IPS-20b (cell line): ENCODE results near the gene BTBD19.
"Not testable (repeated sequence)": the region's sequence is repeated elsewhere in the genome, so short reads cannot be mapped to it uniquely, and the experiment has no call there.

Experiments
- H3K27ac ChIP-seq: one replicate; pipeline ENCODE4 v1.5.1; 2013; ENCODE audit warnings: low read length
- H3K27me3 ChIP-seq: 2 replicates; pipeline ENCODE4 v1.6.1; 2013; ENCODE audit warnings: mild to moderate bottlenecking, low read length, inconsistent platforms; ENCODE audit not compliant: insufficient read depth
- H3K36me3 ChIP-seq: 2 replicates; pipeline ENCODE4 v1.6.1; 2013; ENCODE audit warnings: low read depth, mild to moderate bottlenecking, inconsistent platforms, low read length, moderate library complexity; ENCODE audit not compliant: insufficient read depth
- H3K4me1 ChIP-seq: 2 replicates; pipeline ENCODE4 v1.6.1; 2013; ENCODE audit warnings: mild to moderate bottlenecking, control low read depth, inconsistent platforms, low read length, moderate library complexity; ENCODE audit not compliant: insufficient read depth
- H3K4me3 ChIP-seq: 2 replicates; pipeline ENCODE4 v1.5.1; 2013; ENCODE audit warnings: mild to moderate bottlenecking, low read length, inconsistent platforms
- H3K9ac ChIP-seq: 2 replicates; pipeline ENCODE4 v1.6.1; 2013; ENCODE audit warnings: low read depth, mild to moderate bottlenecking, inconsistent platforms, low read length, moderate library complexity
- H3K9me3 ChIP-seq: 2 replicates; pipeline ENCODE4 v1.6.1; 2013; ENCODE audit warnings: mild to moderate bottlenecking, low read depth, low read length, inconsistent platforms; ENCODE audit not compliant: insufficient read depth

Gene BTBD19

DNA sequence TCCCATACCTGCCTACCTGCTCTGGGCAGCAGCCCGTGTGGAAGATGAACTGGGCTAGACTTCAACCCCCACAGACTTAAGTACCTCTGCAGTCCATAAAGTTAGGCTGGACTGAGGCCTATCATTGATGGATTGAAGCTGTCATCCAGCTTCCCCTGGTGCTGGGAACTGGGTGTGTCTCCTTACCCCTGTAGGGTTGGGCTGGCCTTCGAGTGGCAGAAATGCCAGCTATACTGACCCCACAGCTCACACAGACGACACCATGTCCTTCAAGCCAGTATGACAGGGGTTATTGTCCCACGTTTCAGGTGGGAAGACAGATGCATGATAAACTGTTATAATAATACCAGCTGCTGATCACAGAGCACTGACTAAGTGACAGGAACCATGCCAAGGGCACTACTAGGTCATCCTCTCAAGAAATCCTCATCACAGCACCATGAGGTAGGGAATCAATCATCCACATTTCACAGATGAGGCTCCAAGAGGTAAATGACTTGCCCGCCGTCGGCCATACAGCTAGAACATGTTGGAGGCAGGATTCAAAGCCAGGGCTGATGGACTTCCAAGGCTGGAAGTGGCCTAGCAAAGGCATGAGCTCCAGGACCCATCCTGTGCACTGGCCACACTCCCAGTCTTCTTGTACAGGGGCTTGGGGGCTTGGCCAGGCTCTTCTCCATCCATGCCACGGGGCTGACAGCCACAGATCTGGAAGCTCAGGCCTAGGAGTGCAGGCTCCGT, 20.0 kb upstream of the BTBD19 start, which contains the start of gene BEST4:
Gene BEST4 (minus strand): TSS at position 51 of the 741 bp plus-strand sequence. CDS start 465 bp downstream, outside the sequence.
- H3K9me3 ChIP-seq, result no peaks in the 10 kb centered on the region
- H3K27me3 ChIP-seq, result peaks cover 23% of the 10 kb centered on the region
- no peaks in the 10 kb centered on the region for H3K36me3 ChIP-seq
- H3K9ac ChIP-seq, result no peak within 1 kb of the TSS
- peaks cover 18% of the 10 kb centered on the region; the same call in 1 of the 2 replicates for H3K4me1 ChIP-seq
- no peak within 1 kb of the TSS for H3K27ac ChIP-seq
- no peak within 1 kb of the TSS for H3K4me3 ChIP-seq

DNA sequence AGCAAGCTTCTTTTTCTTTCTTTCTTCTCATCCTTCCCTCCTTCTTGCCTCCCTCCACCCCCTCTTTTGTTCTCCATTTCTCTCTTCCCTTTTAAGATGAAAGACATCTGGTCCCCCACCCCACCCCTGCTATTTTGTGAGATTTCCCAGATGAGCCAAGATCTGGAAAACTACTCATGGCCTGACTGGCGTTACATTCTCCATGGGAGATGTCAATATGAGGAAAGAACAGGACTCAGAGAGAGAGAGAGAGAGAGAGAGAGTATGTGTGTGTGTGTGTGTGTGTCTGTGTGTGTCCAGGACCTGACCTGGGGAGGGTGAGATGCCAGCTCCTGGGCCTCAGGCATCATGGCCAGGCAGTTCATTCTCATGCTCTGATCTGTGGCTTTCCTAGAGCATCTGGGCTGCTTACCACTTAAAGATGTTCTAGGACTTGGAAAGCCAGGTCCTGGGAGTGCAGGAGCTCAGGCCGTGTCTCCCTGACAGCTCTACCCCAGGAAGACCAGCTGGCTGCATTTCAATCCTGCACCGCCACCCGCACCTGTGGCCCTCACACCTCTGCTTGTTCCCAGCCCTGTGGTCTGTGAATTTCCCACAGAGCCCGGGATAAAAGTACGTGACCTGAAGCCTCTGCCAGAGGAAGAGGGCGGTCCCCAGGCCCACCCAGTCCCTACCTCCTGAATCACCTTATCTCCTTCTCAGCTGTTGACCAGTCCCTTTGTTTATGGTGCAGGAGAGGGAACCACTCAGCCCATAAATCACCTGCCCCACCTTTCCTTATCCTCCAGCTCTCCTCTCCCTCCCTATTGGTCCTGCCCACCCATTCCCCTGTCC, 17.1 kb upstream of the BTBD19 start:
- peaks cover 7% of the 10 kb centered on the region for H3K27me3 ChIP-seq
- no peak overlapping the region for H3K27ac ChIP-seq
- no peaks in the 10 kb centered on the region for H3K36me3 ChIP-seq
- H3K9ac ChIP-seq, result no peak overlapping the region
- H3K4me3 ChIP-seq, result no peak overlapping the region
- H3K4me1 ChIP-seq, result peaks cover 11% of the 10 kb centered on the region; the same call in 1 of the 2 replicates
- H3K9me3 ChIP-seq, result no peaks in the 10 kb centered on the region

DNA sequence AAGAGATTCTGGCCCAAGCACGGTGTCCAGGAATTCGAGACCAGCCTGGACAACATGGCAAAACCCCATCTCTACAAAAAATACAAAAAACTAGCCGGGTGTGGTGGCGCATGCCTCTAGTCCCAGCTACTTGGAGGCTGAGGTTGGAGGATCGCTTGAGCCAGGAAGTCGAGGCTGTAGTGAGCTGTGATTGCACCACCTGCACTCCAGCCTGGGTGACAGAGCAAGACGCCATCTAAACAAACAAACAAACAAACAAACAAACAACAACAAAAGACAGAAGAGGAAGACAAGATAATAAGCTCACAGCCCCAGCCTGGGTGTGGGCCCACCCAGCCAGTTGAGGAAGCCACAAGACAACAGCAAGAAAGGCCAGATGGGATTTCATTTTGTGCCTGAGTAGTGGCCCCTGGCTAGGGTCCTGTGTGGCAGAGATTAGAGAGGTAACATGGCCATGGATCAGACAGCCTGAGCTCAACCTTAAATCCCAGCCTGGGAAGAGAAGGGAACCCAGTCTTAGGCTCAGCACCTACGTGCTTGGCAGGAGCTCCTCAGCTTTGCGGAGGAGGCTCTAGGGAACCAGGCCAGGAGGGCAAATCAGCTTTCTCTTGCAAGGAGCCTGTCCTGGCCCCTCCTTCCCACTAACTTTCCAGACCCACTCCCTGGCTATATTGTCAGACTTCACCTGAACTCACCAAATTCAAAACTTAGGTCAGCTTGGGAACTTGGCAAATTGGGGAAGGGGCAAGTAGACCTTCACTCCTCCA, 15.4 kb upstream of the BTBD19 start:
- peaks cover 6% of the 10 kb centered on the region; the same call in 1 of the 2 replicates for H3K4me1 ChIP-seq
- no peaks in the 10 kb centered on the region for H3K36me3 ChIP-seq
- no peak overlapping the region for H3K9ac ChIP-seq
- no peaks in the 10 kb centered on the region for H3K27me3 ChIP-seq
- no peak overlapping the region for H3K4me3 ChIP-seq
- no peak overlapping the region for H3K27ac ChIP-seq
- H3K9me3 ChIP-seq, result no peaks in the 10 kb centered on the region

DNA sequence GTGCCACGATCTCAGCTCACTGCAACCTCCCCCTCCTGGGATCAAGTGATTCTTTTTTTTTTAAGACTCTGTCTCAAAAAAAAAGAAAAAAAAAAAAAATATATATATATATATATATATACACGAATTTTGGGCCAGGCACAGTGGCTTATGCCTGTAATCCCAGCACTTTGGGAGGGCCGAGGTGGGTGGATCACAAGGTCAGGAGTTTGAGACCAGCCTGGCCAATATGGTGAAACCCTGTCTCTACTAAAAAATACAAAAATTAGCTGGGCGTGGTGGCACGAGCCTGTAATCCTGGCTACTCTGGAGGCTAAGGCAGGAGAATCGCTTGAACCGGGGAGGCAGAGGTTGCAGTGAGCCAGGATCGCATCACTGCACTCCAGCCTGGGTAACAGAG, 10.4 kb upstream of the BTBD19 start:
- H3K9ac ChIP-seq, H3K9me3 ChIP-seq, H3K27ac ChIP-seq, H3K4me3 ChIP-seq, H3K4me1 ChIP-seq, H3K27me3 ChIP-seq, H3K36me3 ChIP-seq: not testable (repeated sequence)

DNA sequence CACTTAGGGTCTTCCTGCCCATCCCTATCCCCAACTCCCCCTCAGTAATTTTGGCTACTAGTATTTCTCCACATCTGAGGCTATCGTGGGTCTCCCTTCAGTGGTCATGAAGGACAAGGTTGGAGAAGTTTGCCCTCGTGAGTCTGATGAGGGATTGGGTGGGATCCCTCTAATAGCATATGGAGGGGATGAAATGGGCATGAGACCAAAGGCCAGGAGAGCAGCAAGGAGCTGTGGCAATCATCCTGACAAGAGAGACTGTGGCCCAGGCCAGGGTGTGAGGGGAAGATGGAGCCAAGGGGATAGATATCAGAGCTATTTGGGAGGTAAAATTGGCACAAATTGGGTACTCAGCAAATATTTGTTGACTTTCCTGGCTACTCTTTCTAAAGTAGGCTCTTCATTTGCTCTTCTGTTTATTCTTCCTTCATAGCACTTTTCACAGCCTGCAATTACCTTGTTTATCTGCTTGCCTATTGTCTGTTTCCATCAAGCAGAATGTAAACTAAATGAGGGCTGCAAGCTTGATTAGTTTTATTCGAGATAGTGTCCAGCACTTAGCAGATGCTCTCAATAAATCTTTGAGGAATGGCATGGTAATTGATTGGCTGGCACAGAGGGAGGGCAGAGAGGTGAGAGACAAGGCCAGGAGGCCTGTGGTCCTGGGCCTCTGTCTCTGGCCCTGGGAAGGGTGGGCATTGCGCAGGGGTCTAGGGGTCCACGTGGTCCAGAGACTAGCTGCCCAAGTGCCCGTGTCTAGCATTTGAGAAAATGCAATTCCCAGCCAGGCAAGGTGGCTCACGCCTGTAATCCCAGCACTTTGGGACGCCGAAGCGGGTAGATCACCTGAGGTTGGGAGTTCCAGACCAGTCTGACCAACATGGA, 9.6 kb upstream of the BTBD19 start:
- H3K27ac ChIP-seq, result no peak overlapping the region
- no peaks in the 10 kb centered on the region for H3K9me3 ChIP-seq
- H3K9ac ChIP-seq, result no peak overlapping the region; the same call in 1 of the 2 replicates
- peaks cover 3% of the 10 kb centered on the region; the same call in 1 of the 2 replicates for H3K4me1 ChIP-seq
- peaks cover 6% of the 10 kb centered on the region; the same call in 1 of the 2 replicates for H3K27me3 ChIP-seq
- peaks cover 9% of the 10 kb centered on the region; the same call in 1 of the 2 replicates for H3K36me3 ChIP-seq
- H3K4me3 ChIP-seq, result no peak overlapping the region

DNA sequence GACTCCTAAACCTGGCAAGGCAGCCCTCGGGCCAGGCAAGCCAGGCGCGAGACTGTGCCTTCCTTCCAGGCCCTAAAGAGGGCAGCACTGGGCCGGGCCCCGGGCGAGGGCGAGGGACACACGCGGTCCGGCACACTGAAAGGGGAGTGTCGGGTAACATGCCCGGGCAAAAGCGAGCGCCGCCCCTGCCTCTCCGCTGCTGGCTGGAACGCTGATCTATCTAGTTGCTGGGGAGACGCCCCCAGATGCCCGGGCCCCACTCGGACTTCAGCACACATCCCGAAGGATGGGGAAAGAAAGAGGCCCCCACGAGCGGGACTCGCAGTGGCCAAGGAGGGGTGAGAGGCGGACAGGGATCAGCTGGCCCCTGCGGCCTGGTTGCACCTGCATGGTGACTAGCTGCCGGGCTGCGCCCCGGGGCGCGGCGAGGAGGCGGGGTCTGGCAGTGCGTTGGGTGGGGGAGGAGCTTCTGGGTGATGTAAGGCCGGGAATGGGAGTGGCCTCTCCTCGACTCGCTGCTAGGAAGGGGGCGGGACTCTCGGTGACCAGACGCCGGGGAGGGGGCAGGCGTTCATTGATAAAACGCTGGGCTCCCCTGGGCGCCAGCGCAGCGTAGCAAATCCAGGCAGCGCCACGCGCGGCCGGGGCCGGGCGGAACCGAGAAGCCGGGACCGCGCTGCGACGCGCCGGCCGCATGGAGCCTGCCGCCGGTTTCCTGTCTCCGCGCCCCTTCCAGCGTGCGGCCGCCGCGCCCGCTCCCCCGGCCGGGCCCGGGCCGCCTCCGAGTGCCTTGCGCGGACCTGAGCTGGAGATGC, 8.3 kb upstream of the BTBD19 start, which contains the start of gene PLK3:
Gene PLK3 (plus strand): TSS at position 608 of the 815 bp plus-strand sequence. CDS start 87 bp downstream, at position 695.
- Histone ChIP-seq H3K4me3 (peak within 1 kb of the TSS; percentile 87), H3K9me3 (no peaks in the 10 kb centered on the region), H3K27me3 (peaks cover 6% of the 10 kb centered on the region; the same call in 1 of the 2 replicates), H3K36me3 (peaks cover 19% of the 10 kb centered on the region; the same call in 1 of the 2 replicates), H3K9ac (peak within 1 kb of the TSS; percentile 92), H3K27ac (peak within 1 kb of the TSS; percentile 79), H3K4me1 (peaks cover 3% of the 10 kb centered on the region; the same call in 1 of the 2 replicates)

DNA sequence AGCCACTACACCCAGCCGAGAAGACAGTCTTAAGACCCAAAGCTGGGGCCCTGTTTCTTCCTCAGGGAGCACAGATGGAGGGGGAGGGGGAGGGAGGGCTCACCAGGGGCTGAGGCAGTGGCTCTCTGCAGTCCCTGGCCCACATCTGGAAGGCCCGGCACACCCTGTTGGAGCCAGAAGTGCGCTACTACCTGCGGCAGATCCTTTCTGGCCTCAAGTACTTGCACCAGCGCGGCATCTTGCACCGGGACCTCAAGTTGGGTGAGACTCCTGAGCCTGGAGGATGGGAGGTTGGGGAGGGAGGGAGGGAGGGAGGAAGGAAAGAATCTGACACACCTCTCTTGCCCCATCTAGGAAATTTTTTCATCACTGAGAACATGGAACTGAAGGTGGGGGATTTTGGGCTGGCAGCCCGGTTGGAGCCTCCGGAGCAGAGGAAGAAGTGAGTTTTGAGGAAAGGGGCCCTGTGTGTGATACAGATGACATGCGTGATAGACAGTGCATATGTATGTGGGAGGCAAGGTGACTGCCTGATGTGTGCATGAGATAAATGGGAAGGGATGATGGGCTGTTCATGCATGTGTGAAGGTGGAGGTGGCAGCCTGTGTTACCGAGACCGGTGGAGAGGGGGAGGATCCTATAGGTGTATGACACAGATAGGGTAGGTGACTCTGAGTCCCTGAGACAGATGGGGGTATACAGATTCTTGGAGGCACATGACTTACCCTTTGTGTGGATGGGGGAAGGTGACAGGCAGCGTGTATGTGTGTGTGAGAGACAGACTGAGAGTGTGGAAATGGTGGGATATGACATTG, 6.6 kb upstream of the BTBD19 start:
- Histone ChIP-seq H3K9ac (no peak overlapping the region), H3K4me1 (peaks cover 6% of the 10 kb centered on the region), H3K36me3 (peaks cover 29% of the 10 kb centered on the region), H3K9me3 (no peaks in the 10 kb centered on the region), H3K27me3 (peaks cover 6% of the 10 kb centered on the region; the same call in 1 of the 2 replicates), H3K27ac (no peak overlapping the region), H3K4me3 (no peak overlapping the region)

DNA sequence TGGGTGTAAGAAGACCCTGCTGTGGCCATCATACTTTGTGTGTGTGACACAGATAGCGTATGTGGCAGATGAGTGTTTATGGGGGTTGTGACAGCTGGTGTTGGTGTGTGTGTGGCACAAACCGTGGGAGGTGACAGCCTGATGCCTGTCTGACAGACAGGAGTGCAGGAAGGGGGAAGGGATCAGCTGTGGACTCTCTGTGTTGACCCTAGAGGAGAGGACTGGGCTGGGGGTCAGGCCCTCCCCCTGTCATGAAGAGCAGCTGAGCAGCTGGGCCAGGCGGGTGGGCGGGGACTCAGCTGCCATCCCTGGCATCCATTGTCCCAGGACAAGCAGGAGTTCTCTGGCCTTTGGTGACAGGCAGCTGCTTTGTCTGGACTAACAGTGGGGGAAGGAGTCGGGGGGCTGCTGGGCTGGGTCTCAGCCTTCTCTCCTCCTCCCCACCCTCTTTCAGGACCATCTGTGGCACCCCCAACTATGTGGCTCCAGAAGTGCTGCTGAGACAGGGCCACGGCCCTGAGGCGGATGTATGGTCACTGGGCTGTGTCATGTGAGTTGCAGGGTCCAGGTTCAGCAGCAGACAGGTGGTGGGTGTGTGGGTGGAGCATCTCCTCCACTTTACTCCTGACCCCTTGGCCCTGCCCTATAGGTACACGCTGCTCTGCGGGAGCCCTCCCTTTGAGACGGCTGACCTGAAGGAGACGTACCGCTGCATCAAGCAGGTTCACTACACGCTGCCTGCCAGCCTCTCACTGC, 5.8 kb upstream of the BTBD19 start:
- H3K4me1 ChIP-seq, result peaks cover 12% of the 10 kb centered on the region
- H3K4me3 ChIP-seq, result no peak overlapping the region
- H3K9ac ChIP-seq, result no peak overlapping the region
- no peaks in the 10 kb centered on the region for H3K9me3 ChIP-seq
- H3K36me3 ChIP-seq, result peaks cover 29% of the 10 kb centered on the region
- H3K27ac ChIP-seq, result no peak overlapping the region
- H3K27me3 ChIP-seq, result peaks cover 6% of the 10 kb centered on the region; the same call in 1 of the 2 replicates

DNA sequence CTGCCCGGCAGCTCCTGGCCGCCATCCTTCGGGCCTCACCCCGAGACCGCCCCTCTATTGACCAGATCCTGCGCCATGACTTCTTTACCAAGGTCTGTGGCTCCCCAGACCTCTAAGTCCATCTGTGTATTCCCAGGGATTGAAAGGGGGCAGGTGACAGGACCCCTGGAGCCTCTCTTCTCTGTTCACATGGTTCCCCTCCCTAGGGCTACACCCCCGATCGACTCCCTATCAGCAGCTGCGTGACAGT, 5.3 kb upstream of the BTBD19 start:
- Histone ChIP-seq H3K9ac (no peak overlapping the region), H3K4me1 (peaks cover 17% of the 10 kb centered on the region), H3K9me3 (no peaks in the 10 kb centered on the region), H3K4me3 (no peak overlapping the region), H3K27ac (no peak overlapping the region), H3K36me3 (peaks cover 29% of the 10 kb centered on the region), H3K27me3 (peaks cover 6% of the 10 kb centered on the region; the same call in 1 of the 2 replicates)
